ENCODE data around the gene LEF1. TPM values are rescaled to one million over a fixed set of nuclear protein-coding genes. Genes with fewer than 3 reads are reported as not detected.

Gene LEF1
- total and polyA plus RNA-seq, 2 of the 8 experiments (the other 6 are each of a cell fraction or from before 2014, with no cell fraction given), result 2.6 to 5.2 TPM

DNA sequence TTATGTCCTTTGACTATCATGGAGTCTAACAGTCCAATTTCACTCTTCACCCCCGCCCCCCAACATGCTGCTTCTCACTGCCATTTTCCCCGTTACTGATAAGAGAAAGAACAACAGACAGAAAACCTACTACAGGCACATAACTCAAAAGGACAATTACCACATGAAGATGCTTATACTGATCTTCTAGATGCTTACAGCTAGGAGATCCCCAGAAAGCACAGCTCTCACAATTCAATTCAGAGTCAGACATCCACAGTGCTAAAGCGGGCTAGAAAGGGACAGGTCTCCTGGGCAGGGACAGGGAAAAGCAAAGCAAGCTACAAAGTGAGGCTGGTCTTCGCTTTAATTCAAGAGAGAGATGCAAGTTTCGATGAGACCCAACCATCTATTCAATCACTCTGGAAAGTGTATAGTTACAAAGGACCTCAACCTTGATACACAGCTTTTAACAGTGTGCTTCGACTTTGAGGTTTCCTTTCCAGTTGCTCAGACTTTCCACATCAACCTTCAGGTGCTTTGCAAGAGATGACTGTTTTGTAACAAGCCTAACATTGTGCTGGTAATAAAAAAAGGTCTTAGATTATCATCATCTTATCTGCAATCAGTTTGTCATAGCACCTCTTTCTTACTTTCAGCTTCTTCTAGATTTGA, 60.9 kb downstream of the LEF1 start (continued):
- TF ChIP-seq RBBP5 (IDR thresholded peaks at IDR 0.05; ENCODE audit: borderline replicate concordance, low read depth, low read length) (no peak), CREB1 (IDR thresholded peaks at IDR 0.05) (no peak), CBX5 (IDR thresholded peaks at IDR 0.05; ENCODE audit: low read depth, low read length) (no peak), RAD21 (IDR thresholded peaks at IDR 0.05 in 1 of 2, conservative IDR thresholded peaks at IDR 0.05 in 1 of 2; ENCODE audit: low read depth in 2 of 2, low read length in 2 of 2) (no peak), KDM1A (IDR thresholded peaks at IDR 0.05; ENCODE audit: borderline replicate concordance, low read length) (no peak), SP2 (IDR thresholded peaks at IDR 0.05; ENCODE audit: low read length) (no peak)

All from H1 (cell line).